ENCODE data around the gene TNS1. TPM values are rescaled to one million over a fixed set of nuclear protein-coding genes. Genes with fewer than 3 reads are reported as not detected.
"Not testable (repeated sequence)": the region's sequence is repeated elsewhere in the genome, so short reads cannot be mapped to it uniquely, and the experiment has no call there.

The TNS1 gene
- total RNA-seq, 1 donor from 2014 or later = 227 TPM

DNA sequence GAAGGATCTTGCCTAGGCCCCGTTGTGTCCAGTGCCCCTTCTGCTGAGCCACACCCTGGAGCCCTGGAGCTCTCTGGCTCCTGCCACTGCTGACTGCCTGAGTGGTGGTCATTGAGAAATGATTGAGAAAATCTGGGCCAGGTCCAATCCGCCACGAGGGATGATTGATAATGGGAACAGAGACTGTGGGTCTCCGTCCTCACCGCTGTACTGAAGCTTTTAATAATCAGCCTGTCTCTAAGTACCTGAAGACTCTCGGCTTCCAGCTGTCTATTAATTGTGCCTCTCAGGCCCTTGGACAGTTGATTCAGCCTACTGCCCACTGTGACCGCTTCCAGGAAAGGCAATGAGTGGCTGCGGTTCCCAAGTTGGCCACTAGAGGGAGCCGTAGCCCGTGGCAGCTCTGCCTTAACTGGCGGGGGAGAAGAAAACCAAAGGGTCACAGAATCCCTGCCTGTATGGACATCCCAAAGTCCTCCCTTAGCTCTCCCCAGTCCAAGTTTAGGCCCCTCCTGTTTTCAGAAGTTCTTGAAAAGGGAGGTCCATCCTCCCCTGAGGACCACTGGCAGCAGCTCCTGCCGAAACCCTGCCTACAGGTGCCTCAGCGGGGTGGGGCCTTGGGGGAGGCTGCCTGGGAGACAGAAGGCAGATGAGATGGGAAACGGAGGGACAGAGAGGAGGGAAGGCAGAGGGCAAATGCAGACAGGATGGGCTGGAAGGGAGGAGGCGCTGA is 213.6 kb downstream of the TNS1 start:
- Mint-ChIP-seq H3K4me1 (ENCODE audit: low read depth) (peaks cover 25% of the 10 kb centered on the region), H3K4me3 (ENCODE audit: unreplicated experiment) (no peak overlapping the region), H3K27me3 (ENCODE audit: low read depth) (no peaks in the 10 kb centered on the region), H3K27ac (ENCODE audit: unreplicated experiment) (peak overlapping the region; percentile 79), H3K9me3 (ENCODE audit: low read depth) (no peaks in the 10 kb centered on the region), H3K36me3 (ENCODE audit: low read depth) (peaks cover 18% of the 10 kb centered on the region)
- no peak for DNase-seq (ENCODE audit: low spot score)
- TF ChIP-seq, protein P1, sequence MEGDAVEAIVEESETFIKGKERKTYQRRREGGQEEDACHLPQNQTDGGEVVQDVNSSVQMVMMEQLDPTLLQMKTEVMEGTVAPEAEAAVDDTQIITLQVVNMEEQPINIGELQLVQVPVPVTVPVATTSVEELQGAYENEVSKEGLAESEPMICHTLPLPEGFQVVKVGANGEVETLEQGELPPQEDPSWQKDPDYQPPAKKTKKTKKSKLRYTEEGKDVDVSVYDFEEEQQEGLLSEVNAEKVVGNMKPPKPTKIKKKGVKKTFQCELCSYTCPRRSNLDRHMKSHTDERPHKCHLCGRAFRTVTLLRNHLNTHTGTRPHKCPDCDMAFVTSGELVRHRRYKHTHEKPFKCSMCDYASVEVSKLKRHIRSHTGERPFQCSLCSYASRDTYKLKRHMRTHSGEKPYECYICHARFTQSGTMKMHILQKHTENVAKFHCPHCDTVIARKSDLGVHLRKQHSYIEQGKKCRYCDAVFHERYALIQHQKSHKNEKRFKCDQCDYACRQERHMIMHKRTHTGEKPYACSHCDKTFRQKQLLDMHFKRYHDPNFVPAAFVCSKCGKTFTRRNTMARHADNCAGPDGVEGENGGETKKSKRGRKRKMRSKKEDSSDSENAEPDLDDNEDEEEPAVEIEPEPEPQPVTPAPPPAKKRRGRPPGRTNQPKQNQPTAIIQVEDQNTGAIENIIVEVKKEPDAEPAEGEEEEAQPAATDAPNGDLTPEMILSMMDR (IDR thresholded peaks at IDR 0.05) = peak; percentile 99

DNA sequence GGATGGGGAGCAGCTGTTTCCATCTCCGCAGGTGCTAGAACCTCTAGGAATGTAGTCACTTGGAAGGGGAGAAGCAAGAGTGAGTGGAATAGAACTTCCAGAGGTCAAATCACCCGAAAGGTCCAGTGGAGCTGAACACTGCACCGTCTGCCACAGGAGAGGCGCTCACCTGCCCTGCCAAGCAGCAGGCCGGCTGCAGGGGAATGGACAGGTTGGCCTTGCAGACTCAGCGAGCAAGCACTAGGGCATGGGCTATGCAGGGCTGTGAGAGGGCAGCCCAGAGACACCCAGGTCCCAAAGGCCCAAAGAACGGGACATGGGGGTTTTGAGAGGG is 214.2 kb downstream of the TNS1 start:
- no peaks in the 10 kb centered on the region for H3K9me3 Mint-ChIP-seq (ENCODE audit: low read depth)
- TF ChIP-seq, protein P1 (IDR thresholded peaks at IDR 0.05) = no peak
- no peak overlapping the region for H3K4me3 Mint-ChIP-seq (ENCODE audit: unreplicated experiment)
- peaks cover 25% of the 10 kb centered on the region for H3K4me1 Mint-ChIP-seq (ENCODE audit: low read depth)
- peaks cover 18% of the 10 kb centered on the region for H3K36me3 Mint-ChIP-seq (ENCODE audit: low read depth)
- DNase-seq (ENCODE audit: low spot score) = no peak
- no peaks in the 10 kb centered on the region for H3K27me3 Mint-ChIP-seq (ENCODE audit: low read depth)
- H3K27ac Mint-ChIP-seq (ENCODE audit: unreplicated experiment) = no peak overlapping the region

DNA sequence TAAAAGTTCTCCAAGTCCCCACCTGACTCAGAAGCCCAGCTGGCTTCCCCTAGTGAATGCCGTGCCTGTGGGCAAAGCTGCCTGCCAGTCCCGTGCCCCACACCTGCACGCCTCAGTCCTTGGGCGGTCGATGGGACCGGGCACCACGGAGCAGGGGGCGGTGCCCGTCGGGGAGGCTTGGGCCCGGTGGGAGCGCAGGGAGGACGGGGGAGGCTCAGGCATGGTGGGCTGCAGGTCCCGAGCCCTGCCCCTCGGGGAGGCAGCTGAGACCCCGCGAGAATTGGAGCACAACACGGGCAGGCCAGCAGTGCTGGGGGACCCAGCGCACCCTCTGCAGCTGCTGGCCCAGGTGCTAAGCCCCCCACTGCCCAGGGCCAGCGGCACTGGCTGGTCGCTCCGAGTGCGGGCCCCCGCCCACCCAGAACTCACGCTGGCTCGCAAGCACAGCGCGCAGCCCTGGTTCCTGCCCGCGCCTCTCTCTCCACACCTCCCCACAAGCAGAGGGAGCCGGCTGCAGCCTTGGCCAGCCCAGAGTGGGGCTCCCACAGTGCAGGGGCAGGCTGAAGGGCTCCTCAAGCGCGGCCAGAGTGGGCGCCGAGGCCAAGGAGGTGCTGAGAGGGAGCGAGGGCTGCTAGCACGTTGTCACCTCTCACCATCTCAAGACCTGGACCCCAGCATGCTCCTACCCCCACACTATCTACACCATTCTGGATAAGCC is 215.5 kb downstream of the TNS1 start:
- Mint-ChIP-seq H3K9me3 (ENCODE audit: low read depth) (peaks cover 5% of the 10 kb centered on the region), H3K4me1 (ENCODE audit: low read depth) (peaks cover 19% of the 10 kb centered on the region), H3K4me3 (ENCODE audit: unreplicated experiment) (no peak overlapping the region), H3K27ac (ENCODE audit: unreplicated experiment) (no peak overlapping the region), H3K27me3 (ENCODE audit: low read depth) (no peaks in the 10 kb centered on the region), H3K36me3 (ENCODE audit: low read depth) (peaks cover 23% of the 10 kb centered on the region)
- no peak for DNase-seq (ENCODE audit: low spot score)
- TF ChIP-seq, protein P1 (IDR thresholded peaks at IDR 0.05) = no peak

DNA sequence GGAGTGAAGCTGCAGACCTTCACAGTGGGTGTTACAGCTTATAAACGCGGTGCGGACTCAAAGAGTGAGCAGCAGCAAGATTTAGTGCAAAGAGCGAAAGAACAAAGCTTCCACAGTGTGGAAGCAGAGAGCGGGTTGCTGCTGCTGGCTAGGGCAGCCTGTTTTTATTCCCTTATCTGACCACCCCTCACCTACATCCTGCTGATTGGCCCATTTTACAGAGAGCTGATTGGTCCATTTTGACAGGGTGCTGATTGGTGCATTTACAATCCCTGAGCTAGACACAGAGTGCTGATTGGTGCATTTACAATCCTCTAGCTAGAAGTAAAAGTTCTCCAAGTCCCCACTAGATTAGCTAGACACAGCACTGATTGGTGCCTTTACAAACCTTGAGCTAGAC is 216.2 kb downstream of the TNS1 start:
- Mint-ChIP-seq H3K27ac (ENCODE audit: unreplicated experiment) (peak overlapping the region; percentile 62), H3K4me1 (ENCODE audit: low read depth) (peaks cover 17% of the 10 kb centered on the region), H3K36me3 (ENCODE audit: low read depth) (peaks cover 23% of the 10 kb centered on the region)
- not testable (repeated sequence) for H3K27me3 Mint-ChIP-seq (ENCODE audit: low read depth); H3K4me3 Mint-ChIP-seq (ENCODE audit: unreplicated experiment); H3K9me3 Mint-ChIP-seq (ENCODE audit: low read depth); DNase-seq (ENCODE audit: low spot score)

DNA sequence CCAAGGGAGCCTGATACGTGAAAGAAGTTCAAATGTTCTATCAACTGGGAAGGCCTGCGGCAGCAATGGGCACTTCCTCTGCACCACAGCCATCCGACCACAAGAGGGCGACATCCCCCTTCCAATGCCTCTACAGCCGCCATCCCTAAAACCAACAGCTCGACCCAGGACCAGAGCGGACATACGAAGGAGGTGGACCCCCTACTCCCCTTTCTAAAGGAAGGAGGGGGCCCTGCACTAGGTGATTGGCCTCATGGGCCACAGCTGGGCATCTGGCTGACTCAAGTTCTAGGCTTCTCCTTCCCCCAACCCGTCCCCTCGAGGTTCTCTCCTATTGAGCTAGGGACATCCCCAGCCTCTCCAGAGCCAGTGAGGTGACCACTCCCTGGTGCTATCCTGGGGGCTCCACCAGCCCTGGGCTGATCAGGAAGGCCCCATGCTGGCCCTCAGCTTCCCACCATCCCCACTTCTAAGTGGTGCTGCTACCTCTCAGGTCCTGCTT is 217.2 kb downstream of the TNS1 start:
- Mint-ChIP-seq H3K36me3 (ENCODE audit: low read depth) (peaks cover 26% of the 10 kb centered on the region), H3K4me1 (ENCODE audit: low read depth) (peaks cover 7% of the 10 kb centered on the region), H3K27me3 (ENCODE audit: low read depth) (no peaks in the 10 kb centered on the region), H3K27ac (ENCODE audit: unreplicated experiment) (peak overlapping the region; percentile 28), H3K9me3 (ENCODE audit: low read depth) (peaks cover 5% of the 10 kb centered on the region), H3K4me3 (ENCODE audit: unreplicated experiment) (no peak overlapping the region)
- TF ChIP-seq, protein P1 (IDR thresholded peaks at IDR 0.05) = peak; percentile 94
- DNase-seq (ENCODE audit: low spot score) = no peak
